ENCODE measurements around the gene PLA2G12B. TPM values are rescaled to one million over a fixed set of nuclear protein-coding genes. Genes with fewer than 3 reads are reported as not detected.

PLA2G12B gene
- total RNA-seq, 1 donor from 2014 or later, result not detected

GRCh38 chr10:72932259-72933015 lies 22.2 kb downstream of the PLA2G12B start:
- H3K4me1 Mint-ChIP-seq (ENCODE audit: low read depth, unreplicated experiment), result no peaks in the 10 kb centered on the region
- DNase-seq, result no peak
- TF ChIP-seq CTCF (IDR thresholded peaks at IDR 0.05; ENCODE audit: partially characterized antibody, unreplicated experiment), result no peak
- no peaks in the 10 kb centered on the region for H3K36me3 Mint-ChIP-seq (ENCODE audit: unreplicated experiment)
- no peak overlapping the region for H3K27ac Mint-ChIP-seq (ENCODE audit: unreplicated experiment)
- H3K4me3 Mint-ChIP-seq (ENCODE audit: unreplicated experiment), result no peak overlapping the region
- no peaks in the 10 kb centered on the region for H3K9me3 Mint-ChIP-seq (ENCODE audit: unreplicated experiment)
- peaks cover 2% of the 10 kb centered on the region for H3K27me3 Mint-ChIP-seq (ENCODE audit: unreplicated experiment)

GRCh38 chr10:72930276-72930675 lies 24.3 kb downstream of the PLA2G12B start:
- DNase-seq, result no peak
- H3K4me3 Mint-ChIP-seq (ENCODE audit: unreplicated experiment), result no peak overlapping the region
- no peaks in the 10 kb centered on the region for H3K36me3 Mint-ChIP-seq (ENCODE audit: unreplicated experiment)
- no peaks in the 10 kb centered on the region for H3K9me3 Mint-ChIP-seq (ENCODE audit: unreplicated experiment)
- peaks cover 2% of the 10 kb centered on the region for H3K27me3 Mint-ChIP-seq (ENCODE audit: unreplicated experiment)
- TF ChIP-seq CTCF (IDR thresholded peaks at IDR 0.05; ENCODE audit: partially characterized antibody, unreplicated experiment), result no peak
- no peaks in the 10 kb centered on the region for H3K4me1 Mint-ChIP-seq (ENCODE audit: low read depth, unreplicated experiment)
- no peak overlapping the region for H3K27ac Mint-ChIP-seq (ENCODE audit: unreplicated experiment)

GRCh38 chr10:72928798-72929197 lies 25.8 kb downstream of the PLA2G12B start:
- no peak for TF ChIP-seq CTCF (IDR thresholded peaks at IDR 0.05; ENCODE audit: partially characterized antibody, unreplicated experiment)
- H3K27ac Mint-ChIP-seq (ENCODE audit: unreplicated experiment), result no peak overlapping the region
- no peaks in the 10 kb centered on the region for H3K4me1 Mint-ChIP-seq (ENCODE audit: low read depth, unreplicated experiment)
- no peak overlapping the region for H3K4me3 Mint-ChIP-seq (ENCODE audit: unreplicated experiment)
- H3K27me3 Mint-ChIP-seq (ENCODE audit: unreplicated experiment), result peaks cover 2% of the 10 kb centered on the region
- peaks cover 2% of the 10 kb centered on the region for H3K9me3 Mint-ChIP-seq (ENCODE audit: unreplicated experiment)
- DNase-seq, result no peak
- no peaks in the 10 kb centered on the region for H3K36me3 Mint-ChIP-seq (ENCODE audit: unreplicated experiment)

GRCh38 chr10:72927485-72927884 lies 27.1 kb downstream of the PLA2G12B start:
- Mint-ChIP-seq H3K4me1 (ENCODE audit: low read depth, unreplicated experiment) (no peaks in the 10 kb centered on the region), H3K4me3 (ENCODE audit: unreplicated experiment) (no peak overlapping the region), H3K36me3 (ENCODE audit: unreplicated experiment) (no peaks in the 10 kb centered on the region), H3K27me3 (ENCODE audit: unreplicated experiment) (peaks cover 2% of the 10 kb centered on the region), H3K27ac (ENCODE audit: unreplicated experiment) (no peak overlapping the region), H3K9me3 (ENCODE audit: unreplicated experiment) (peaks cover 2% of the 10 kb centered on the region)
- no peak for TF ChIP-seq CTCF (IDR thresholded peaks at IDR 0.05; ENCODE audit: partially characterized antibody, unreplicated experiment)
- DNase-seq, result no peak

GRCh38 chr10:72925951-72926465 lies 28.6 kb downstream of the PLA2G12B start:
- peaks cover 4% of the 10 kb centered on the region for H3K36me3 Mint-ChIP-seq (ENCODE audit: unreplicated experiment)
- H3K9me3 Mint-ChIP-seq (ENCODE audit: unreplicated experiment), result peaks cover 2% of the 10 kb centered on the region
- TF ChIP-seq CTCF (IDR thresholded peaks at IDR 0.05; ENCODE audit: partially characterized antibody, unreplicated experiment), result no peak
- no peak for DNase-seq
- no peaks in the 10 kb centered on the region for H3K4me1 Mint-ChIP-seq (ENCODE audit: low read depth, unreplicated experiment)
- no peak overlapping the region for H3K4me3 Mint-ChIP-seq (ENCODE audit: unreplicated experiment)
- no peak overlapping the region for H3K27ac Mint-ChIP-seq (ENCODE audit: unreplicated experiment)
- H3K27me3 Mint-ChIP-seq (ENCODE audit: unreplicated experiment), result peaks cover 3% of the 10 kb centered on the region

All from glutamatergic neuron (in vitro differentiated cells).